Naive thymus-derived CD4-positive, alpha-beta T cell (primary cell): ENCODE results near the gene CD24. TPM values are rescaled to one million over a fixed set of nuclear protein-coding genes. Genes with fewer than 3 reads are reported as not detected.
A peak's percentile ranks its signal among the peaks of the same experiment; 100 is the strongest.
"Not testable (repeated sequence)": the region's sequence is repeated elsewhere in the genome, so short reads cannot be mapped to it uniquely, and the experiment has no call there.

Experiments used
- ATAC-seq: fragments of 150-1000 bp; cut with Tn5 transposase; 2 replicates; pipeline ENCODE4 v1.10.0; 2021; ENCODE audit warnings: mild to moderate bottlenecking, moderate library complexity
- CTCF ChIA-PET: fragments of 350-600 bp; sonication (Branson Sonifier 250); formaldehyde crosslinking; loops from one replicate; lab custom pipeline; 2021; ENCODE audit warnings: antibody characterized with exemption; lab: Charles Lee
- POLR2A ChIA-PET: fragments of 350-600 bp; sonication (Branson Sonifier 250); formaldehyde crosslinking; loops from one replicate; lab custom pipeline; 2021; ENCODE audit warnings: antibody characterized with exemption, inconsistent platforms; lab: Charles Lee
- DNase-seq, 9 donors: peaks; one replicate each; pipeline versions ENCODE4 v3.0.0 to v3.0.0-alpha.2; 2020 to 2022; ENCODE audit warnings: mixed read lengths in 1 of 9
- H3K27ac ChIP-seq: one replicate; pipeline ENCODE4 v1.7.0; 2013; ENCODE audit warnings: mild to moderate bottlenecking, low read depth, low read length, moderate library complexity
- H3K27me3 ChIP-seq, 2 donors: one replicate each; pipeline ENCODE4 v1.7.0; 2013; ENCODE audit warnings: low read length in 2 of 2, mild to moderate bottlenecking in 2 of 2, moderate library complexity in 2 of 2; ENCODE audit not compliant: control insufficient read depth in 2 of 2, insufficient read depth in 2 of 2
- H3K36me3 ChIP-seq, 3 experiments: 1 replicate in 2 of 3; 2 replicates in 1 of 3; pipeline ENCODE4 v1.7.0; 2013; ENCODE audit warnings: low read length in 3 of 3, mild to moderate bottlenecking in 3 of 3, moderate library complexity in 1 of 3; ENCODE audit not compliant: insufficient read depth in 3 of 3, control insufficient read depth in 2 of 3
- H3K4me1 ChIP-seq, 2 donors: one replicate each; pipeline ENCODE4 v1.7.0; 2013; ENCODE audit warnings: low read length in 2 of 2, mild to moderate bottlenecking in 2 of 2, moderate library complexity in 1 of 2; ENCODE audit not compliant: control insufficient read depth in 2 of 2, insufficient read depth in 2 of 2
- H3K4me3 ChIP-seq: 2 replicates; pipeline ENCODE4 v1.7.0; 2013; ENCODE audit warnings: mild to moderate bottlenecking, low read length
- H3K9me3 ChIP-seq, 3 experiments: 1 replicate in 2 of 3; 2 replicates in 1 of 3; pipeline ENCODE4 v1.7.0; 2013; ENCODE audit warnings: low read length in 3 of 3; ENCODE audit not compliant: control insufficient read depth in 2 of 3
- H3K27ac Mint-ChIP-seq, 9 donors: one replicate each; pipeline ENCODE4 v1.8.0; 2020 to 2022; ENCODE audit warnings: mixed read lengths in 9 of 9, mild to moderate bottlenecking in 8 of 9, moderate library complexity in 5 of 9, inconsistent platforms in 2 of 9
- H3K27me3 Mint-ChIP-seq, 5 donors: one replicate each; pipeline ENCODE4 v1.8.0; 2021 to 2022; ENCODE audit warnings: mixed read lengths in 5 of 5, mild to moderate bottlenecking in 1 of 5
- H3K36me3 Mint-ChIP-seq, 5 donors: one replicate each; pipeline ENCODE4 v1.8.0; 2020 to 2022; ENCODE audit warnings: mixed read lengths in 5 of 5, mild to moderate bottlenecking in 3 of 5, inconsistent platforms in 1 of 5
- H3K4me1 Mint-ChIP-seq, 7 donors: one replicate each; pipeline ENCODE4 v1.8.0; 2020 to 2022; ENCODE audit warnings: mixed read lengths in 7 of 7, mild to moderate bottlenecking in 3 of 7, inconsistent platforms in 1 of 7
- H3K4me3 Mint-ChIP-seq, 10 donors: one replicate each; pipeline ENCODE4 v1.8.0; 2020 to 2022; ENCODE audit warnings: mild to moderate bottlenecking in 10 of 10, mixed read lengths in 10 of 10, moderate library complexity in 6 of 10, inconsistent platforms in 2 of 10
- H3K9me3 Mint-ChIP-seq, 11 donors: one replicate each; pipeline ENCODE4 v1.8.0; 2020 to 2022; ENCODE audit warnings: mixed read lengths in 11 of 11, mild to moderate bottlenecking in 4 of 11, inconsistent platforms in 1 of 11, moderate library complexity in 1 of 11
- intact Hi-C, 2 donors: fragments of 100-400 bp; cut with micrococcal nuclease; formaldehyde crosslinking; loops; one replicate each; pipeline ENCODE4 v1.15.1; 2023
- polyA plus RNA-seq, 2 donors: library from polyadenylated mRNA; unstranded; fragments of 300-500 nt; fragmentation: Illumina TruSeq; gene quantifications; one replicate each; pipeline ENCODE4 v1.2.3, GENCODE V29; 2021
- total RNA-seq, 6 experiments: library from RNA in 5 of 6; stranded (reverse) in 5 of 6; gene quantifications; 1 replicate in 5 of 6; 2 replicates in 1 of 6; pipeline ENCODE4 v1.2.3 and lab custom pipeline; 2021 to 2026

The CD24 gene
- total and polyA plus RNA-seq, 7 experiments from 2014 or later = 0.15 to 3.5 (median 0.42) TPM

GRCh38 chr6:106973018-106973835, 1.3 kb downstream of the CD24 start:
- Mint-ChIP-seq H3K9me3 (no peaks in the 10 kb centered on the region), H3K27me3 (peaks cover 55 to 67% (median 61%) of the 10 kb centered on the region in 5 donors), H3K4me3 (peak overlapping the region in 8 of 10 donors; percentile 23 to 77 (median 72)), H3K27ac (no peak overlapping the region), H3K36me3 (no peaks in the 10 kb centered on the region), H3K4me1 (peaks cover 3 to 19% (median 7%) of the 10 kb centered on the region in 7 donors)
- intact Hi-C loops = no loop called here
- ATAC-seq (no peak), DNase-seq (peak in 1 of 9 donors; percentile 23)
- H3K4me3 ChIP-seq = no peak overlapping the region
- no peak overlapping the region for H3K27ac ChIP-seq
- H3K36me3 ChIP-seq = no peaks in the 10 kb centered on the region
- ChIA-PET POLR2A (interaction anchor here (0.6 kb wide), 1 partner anchor 1475 kb away, joined by 3 read pairs; no protein-coding TSS in a partner anchor), CTCF (no interaction called here)
- H3K27me3 ChIP-seq = peaks cover 0 to 18% of the 10 kb centered on the region in 2 donors
- peaks cover 0 to 13% of the 10 kb centered on the region in 2 donors for H3K4me1 ChIP-seq
- H3K9me3 ChIP-seq = no peaks in the 10 kb centered on the region

- Histone ChIP-seq H3K9me3 (no peaks in the 10 kb centered on the region), H3K27me3 (peaks cover 0 to 18% of the 10 kb centered on the region in 2 donors), H3K4me3 (no peak overlapping the region), H3K36me3 (no peaks in the 10 kb centered on the region), H3K4me1 (peaks cover 0 to 13% of the 10 kb centered on the region in 2 donors), H3K27ac (no peak overlapping the region)
- CTCF ChIA-PET = no interaction called here
- POLR2A ChIA-PET = no interaction called here
- peaks cover 49 to 64% (median 57%) of the 10 kb centered on the region in 5 donors for H3K27me3 Mint-ChIP-seq
- peak overlapping the region in 4 of 10 donors; percentile 68 to 77 (median 76) for H3K4me3 Mint-ChIP-seq
- no peak for DNase-seq
- H3K27ac Mint-ChIP-seq = no peak overlapping the region
- H3K36me3 Mint-ChIP-seq = no peaks in the 10 kb centered on the region
- H3K4me1 Mint-ChIP-seq = peaks cover 3 to 19% (median 7%) of the 10 kb centered on the region in 7 donors
- no peak for ATAC-seq
- no peaks in the 10 kb centered on the region for H3K9me3 Mint-ChIP-seq
- intact Hi-C loops = no loop called here
These were observed 2.0 kb downstream of the CD24 start for GRCh38 chr6:106972500-106972899.

GRCh38 chr6:106970769-106971168, 3.8 kb downstream of the CD24 start:
- H3K4me1 ChIP-seq = peaks cover 0 to 13% of the 10 kb centered on the region in 2 donors
- H3K9me3 Mint-ChIP-seq, H3K36me3 Mint-ChIP-seq, H3K9me3 ChIP-seq, H3K27ac ChIP-seq, H3K4me3 Mint-ChIP-seq, intact Hi-C loops, H3K36me3 ChIP-seq, H3K4me3 ChIP-seq, CTCF ChIA-PET, ATAC-seq, DNase-seq, H3K27ac Mint-ChIP-seq, POLR2A ChIA-PET: not testable (repeated sequence)
- peaks cover 3 to 18% (median 7%) of the 10 kb centered on the region in 7 donors for H3K4me1 Mint-ChIP-seq
- H3K27me3 Mint-ChIP-seq = peaks cover 38 to 51% (median 50%) of the 10 kb centered on the region in 5 donors
- peaks cover 0 to 16% of the 10 kb centered on the region in 2 donors for H3K27me3 ChIP-seq

- Histone ChIP-seq H3K27me3 (peaks cover 0 to 7% of the 10 kb centered on the region in 2 donors), H3K36me3 (no peaks in the 10 kb centered on the region), H3K9me3 (no peaks in the 10 kb centered on the region), H3K4me1 (peaks cover 0 to under 1% of the 10 kb centered on the region in 2 donors), H3K4me3 (no peak overlapping the region), H3K27ac (no peak overlapping the region)
- no peak for DNase-seq
- CTCF ChIA-PET = no interaction called here
- H3K4me1 Mint-ChIP-seq = peaks cover 0 to 8% (median 2%) of the 10 kb centered on the region in 7 donors
- peaks cover 0 to 3% (median 0%) of the 10 kb centered on the region in 11 donors for H3K9me3 Mint-ChIP-seq
- no peak overlapping the region for H3K4me3 Mint-ChIP-seq
- intact Hi-C loops = no loop called here
- no peak for ATAC-seq
- no peaks in the 10 kb centered on the region for H3K36me3 Mint-ChIP-seq
- POLR2A ChIA-PET = no interaction called here
- H3K27me3 Mint-ChIP-seq = peaks cover 32 to 44% (median 38%) of the 10 kb centered on the region in 5 donors
- no peak overlapping the region for H3K27ac Mint-ChIP-seq
These were observed 6.5 kb downstream of the CD24 start for GRCh38 chr6:106967936-106968555.

- DNase-seq (no peak), ATAC-seq (no peak)
- Mint-ChIP-seq H3K4me1 (no peaks in the 10 kb centered on the region), H3K4me3 (no peak overlapping the region), H3K36me3 (no peaks in the 10 kb centered on the region), H3K9me3 (peaks cover 0 to 3% (median 0%) of the 10 kb centered on the region in 11 donors), H3K27ac (no peak overlapping the region), H3K27me3 (peaks cover 21 to 33% (median 27%) of the 10 kb centered on the region in 5 donors)
- CTCF ChIA-PET = interaction anchor here (0.6 kb wide), 1 partner anchor 127 kb away, joined by 4 read pairs; no protein-coding TSS in a partner anchor
- Histone ChIP-seq H3K4me1 (no peaks in the 10 kb centered on the region), H3K36me3 (no peaks in the 10 kb centered on the region), H3K9me3 (no peaks in the 10 kb centered on the region), H3K27ac (no peak overlapping the region), H3K4me3 (no peak overlapping the region), H3K27me3 (no peaks in the 10 kb centered on the region)
- POLR2A ChIA-PET = no interaction called here
- intact Hi-C loops = no loop called here
These were observed 7.6 kb downstream of the CD24 start for GRCh38 chr6:106966671-106967640.

GRCh38 chr6:106966229-106966628, 8.3 kb downstream of the CD24 start:
- H3K4me1 ChIP-seq = no peaks in the 10 kb centered on the region
- DNase-seq = no peak
- no peak for ATAC-seq
- CTCF ChIA-PET = interaction anchor here (0.6 kb wide), 1 partner anchor 128 kb away, joined by 4 read pairs; no protein-coding TSS in a partner anchor
- Mint-ChIP-seq H3K9me3 (peaks cover 0 to 3% (median 0%) of the 10 kb centered on the region in 11 donors), H3K4me1 (no peaks in the 10 kb centered on the region), H3K27ac (no peak overlapping the region), H3K27me3 (peaks cover 17 to 28% (median 24%) of the 10 kb centered on the region in 5 donors), H3K36me3 (no peaks in the 10 kb centered on the region), H3K4me3 (no peak overlapping the region)
- no peak overlapping the region for H3K4me3 ChIP-seq
- no peaks in the 10 kb centered on the region for H3K36me3 ChIP-seq
- intact Hi-C loops = no loop called here
- H3K9me3 ChIP-seq = no peaks in the 10 kb centered on the region
- no peaks in the 10 kb centered on the region for H3K27me3 ChIP-seq
- POLR2A ChIA-PET = no interaction called here
- no peak overlapping the region for H3K27ac ChIP-seq
